Mesothelial cell of epicardium (in vitro differentiated cells): ENCODE data around the gene EXD3. TPM values are rescaled to one million over a fixed set of nuclear protein-coding genes. Genes with fewer than 3 reads are reported as not detected.
"Not testable (repeated sequence)": the region's sequence is repeated elsewhere in the genome, so short reads cannot be mapped to it uniquely, and the experiment has no call there.

Experiments used
- DNase-seq, 2 experiments: peaks; one replicate each; pipeline ENCODE4 v3.0.0; 2021; ENCODE audit warnings: low spot score in 2 of 2; ENCODE audit not compliant: unreplicated experiment in 2 of 2
- H3K27ac Mint-ChIP-seq: 2 replicates; pipeline ENCODE4 v1.8.0; 2021; ENCODE audit warnings: mixed read lengths
- H3K27me3 Mint-ChIP-seq: 2 replicates; pipeline ENCODE4 v1.8.0; 2021; ENCODE audit warnings: low read depth, mixed read lengths
- H3K36me3 Mint-ChIP-seq: 2 replicates; pipeline ENCODE4 v1.8.0; 2021; ENCODE audit warnings: mixed read lengths
- H3K4me1 Mint-ChIP-seq: 2 replicates; pipeline ENCODE4 v1.8.0; 2021; ENCODE audit warnings: mixed read lengths
- H3K4me3 Mint-ChIP-seq: 2 replicates; pipeline ENCODE4 v1.8.0; 2021; ENCODE audit warnings: mild to moderate bottlenecking, moderate library complexity, mixed read lengths
- H3K9me3 Mint-ChIP-seq: 2 replicates; pipeline ENCODE4 v1.8.0; 2021; ENCODE audit warnings: mixed read lengths
- CTCF ChIP-seq: fragments of 200-600 bp; sonication (generic); IDR thresholded peaks from one replicate; pipeline ENCODE4 v1.5.0; 2021; ENCODE audit warnings: antibody characterized with exemption; ENCODE audit not compliant: unreplicated experiment
- total RNA-seq: library from RNA; stranded (reverse); gene quantifications from 3 replicates; pipeline ENCODE4 v1.2.1, GENCODE V29; 2021

The EXD3 gene
- total RNA-seq, 1 donor from 2014 or later = 38.2 TPM

GRCh38 chr9:137333016-137333671 lies 89.8 kb downstream of the EXD3 start:
- Mint-ChIP-seq H3K9me3 (peaks cover 29% of the 10 kb centered on the region), H3K27ac (no peak overlapping the region), H3K4me1 (no peaks in the 10 kb centered on the region), H3K27me3 (no peaks in the 10 kb centered on the region), H3K36me3 (peaks cover 21% of the 10 kb centered on the region), H3K4me3 (no peak overlapping the region)
- no peak for DNase-seq
- no peak for TF ChIP-seq CTCF

GRCh38 chr9:137331929-137332328 lies 91.0 kb downstream of the EXD3 start:
- Mint-ChIP-seq H3K27ac (no peak overlapping the region), H3K9me3 (peaks cover 31% of the 10 kb centered on the region), H3K27me3 (peaks cover 4% of the 10 kb centered on the region), H3K36me3 (peaks cover 19% of the 10 kb centered on the region), H3K4me1 (no peaks in the 10 kb centered on the region), H3K4me3 (no peak overlapping the region)
- no peak for DNase-seq
- no peak for TF ChIP-seq CTCF

- H3K27ac Mint-ChIP-seq = no peak overlapping the region
- TF ChIP-seq CTCF = no peak
Measured at GRCh38 chr9:137330689-137331088, 92.3 kb downstream of the EXD3 start.

GRCh38 chr9:137329590-137329989 lies 93.4 kb downstream of the EXD3 start:
- H3K9me3 Mint-ChIP-seq = peaks cover 19% of the 10 kb centered on the region
- H3K27me3 Mint-ChIP-seq, H3K36me3 Mint-ChIP-seq, H3K27ac Mint-ChIP-seq, H3K4me1 Mint-ChIP-seq, DNase-seq, H3K4me3 Mint-ChIP-seq: not testable (repeated sequence)

More at GRCh38 chr9:137330689-137331088, 92.3 kb downstream of the EXD3 start:
- Mint-ChIP-seq H3K9me3 (peaks cover 19% of the 10 kb centered on the region), H3K4me1 (no peaks in the 10 kb centered on the region), H3K36me3 (peaks cover 9% of the 10 kb centered on the region), H3K27me3 (peaks cover 4% of the 10 kb centered on the region), H3K4me3 (no peak overlapping the region)
- DNase-seq = no peak

GRCh38 chr9:137327641-137328550 lies 95.1 kb downstream of the EXD3 start:
- not testable (repeated sequence) for H3K4me1 Mint-ChIP-seq, H3K4me3 Mint-ChIP-seq, H3K36me3 Mint-ChIP-seq, H3K27ac Mint-ChIP-seq, H3K27me3 Mint-ChIP-seq, DNase-seq
- H3K9me3 Mint-ChIP-seq = peaks cover 19% of the 10 kb centered on the region

GRCh38 chr9:137326445-137327065 lies 96.4 kb downstream of the EXD3 start:
- H3K4me1 Mint-ChIP-seq = no peaks in the 10 kb centered on the region
- H3K4me3 Mint-ChIP-seq = no peak overlapping the region
- no peaks in the 10 kb centered on the region for H3K36me3 Mint-ChIP-seq
- H3K9me3 Mint-ChIP-seq = peaks cover 15% of the 10 kb centered on the region
- no peak overlapping the region for H3K27ac Mint-ChIP-seq
- TF ChIP-seq CTCF = no peak
- peaks cover 4% of the 10 kb centered on the region for H3K27me3 Mint-ChIP-seq
- no peak for DNase-seq
